HG02870 (cell line): ENCODE measurements around the gene NELL1.
"Not testable (repeated sequence)": the region's sequence is repeated elsewhere in the genome, so short reads cannot be mapped to it uniquely, and the experiment has no call there.

Experiments used
- ATAC-seq: cut with Tn5 transposase; IDR thresholded peaks from one replicate; pipeline ENCODE4 v1.9.1; 2021; ENCODE audit warnings: mild to moderate bottlenecking, moderate library complexity; ENCODE audit not compliant: unreplicated experiment

Gene NELL1

GRCh38 chr11:20762116-20762844, 92.9 kb downstream of the NELL1 start:
- no peak for ATAC-seq

DNA sequence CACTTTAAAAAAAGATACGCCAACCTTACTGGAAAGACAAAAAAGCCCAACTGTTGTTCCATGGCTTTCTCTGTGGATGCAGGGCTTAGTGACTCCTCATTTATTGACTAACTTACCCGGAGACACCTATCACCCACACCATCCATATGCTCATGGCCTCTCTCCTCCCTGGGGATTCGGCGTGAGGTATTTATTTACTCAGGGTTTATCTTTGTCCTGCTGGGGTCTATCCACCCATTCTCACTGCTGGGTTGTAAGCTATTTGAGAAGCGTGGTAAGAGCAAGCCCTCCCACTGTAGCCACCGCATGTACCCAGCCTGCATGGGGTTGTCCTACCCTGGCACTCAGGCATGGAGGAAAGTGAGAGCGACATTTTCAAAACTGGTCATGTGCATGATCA, 93.6 kb downstream of the NELL1 start:
- ATAC-seq = no peak

GRCh38 chr11:20770414-20770946, 101.1 kb downstream of the NELL1 start:
- no peak for ATAC-seq

DNA sequence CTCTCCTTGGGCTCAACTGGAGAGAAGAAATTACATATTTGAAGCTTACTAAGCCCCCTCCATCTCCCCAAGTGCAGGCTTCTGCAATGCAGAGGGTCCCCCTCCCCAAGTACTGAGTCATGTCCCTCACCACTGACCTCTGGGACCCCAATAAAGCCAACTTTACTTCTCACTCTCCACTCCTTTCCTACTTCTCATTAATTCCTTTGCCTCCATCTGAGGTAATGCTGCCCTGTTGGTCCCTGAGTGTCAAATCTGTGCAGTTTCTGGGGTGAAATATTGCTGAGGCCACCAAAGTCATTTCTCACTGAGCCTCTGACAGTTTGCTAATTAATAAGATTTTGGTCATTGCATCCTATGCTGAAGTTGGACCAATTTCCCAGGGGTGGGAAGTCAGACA, 101.6 kb downstream of the NELL1 start:
- ATAC-seq = no peak

- ATAC-seq = no peak
These were observed 102.3 kb downstream of the NELL1 start for GRCh38 chr11:20771681-20772080.

DNA sequence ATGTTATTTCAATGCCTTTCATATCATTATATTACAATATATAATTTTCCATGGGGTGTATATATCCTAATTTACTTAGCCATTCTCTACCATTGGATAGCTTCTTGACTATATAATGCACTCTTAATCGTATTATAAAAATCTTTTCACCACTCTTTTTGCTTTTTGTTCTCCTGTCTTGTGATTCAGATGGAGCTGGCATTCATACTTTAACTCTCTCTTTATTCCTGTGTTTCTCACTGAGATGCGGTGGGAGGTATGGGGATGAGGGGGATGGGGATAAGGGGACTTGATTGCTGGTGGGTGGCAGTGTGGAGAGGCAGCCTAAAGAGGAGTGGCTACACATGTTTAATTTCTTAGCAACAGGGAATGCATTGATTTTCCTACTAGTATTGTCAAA, 105.9 kb downstream of the NELL1 start:
- no peak for ATAC-seq

DNA sequence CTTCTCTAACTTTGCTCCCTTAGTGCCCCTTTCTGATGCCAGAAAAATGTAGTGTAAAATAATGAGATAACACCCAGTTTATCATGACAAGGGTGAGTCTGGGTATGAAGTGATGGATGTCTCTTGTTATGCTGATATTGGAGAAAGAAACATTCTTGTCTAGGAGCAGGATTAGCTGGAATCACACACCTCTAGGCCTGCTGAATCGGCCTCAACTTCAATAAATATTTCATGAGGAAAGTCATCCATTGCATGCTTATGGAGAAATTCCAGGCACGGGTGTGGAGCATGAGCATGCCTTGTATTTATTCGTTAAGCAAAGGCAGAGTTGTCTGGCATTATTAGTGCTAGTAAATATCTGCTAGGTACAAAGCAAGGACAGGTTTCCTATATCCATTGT, 113.4 kb downstream of the NELL1 start:
- no peak for ATAC-seq

GRCh38 chr11:20783220-20783619, 113.8 kb downstream of the NELL1 start:
- ATAC-seq = no peak

- no peak for ATAC-seq
These were observed 121.2 kb downstream of the NELL1 start for GRCh38 chr11:20790622-20791021.

GRCh38 chr11:20795005-20795404, 125.6 kb downstream of the NELL1 start:
- ATAC-seq = no peak

DNA sequence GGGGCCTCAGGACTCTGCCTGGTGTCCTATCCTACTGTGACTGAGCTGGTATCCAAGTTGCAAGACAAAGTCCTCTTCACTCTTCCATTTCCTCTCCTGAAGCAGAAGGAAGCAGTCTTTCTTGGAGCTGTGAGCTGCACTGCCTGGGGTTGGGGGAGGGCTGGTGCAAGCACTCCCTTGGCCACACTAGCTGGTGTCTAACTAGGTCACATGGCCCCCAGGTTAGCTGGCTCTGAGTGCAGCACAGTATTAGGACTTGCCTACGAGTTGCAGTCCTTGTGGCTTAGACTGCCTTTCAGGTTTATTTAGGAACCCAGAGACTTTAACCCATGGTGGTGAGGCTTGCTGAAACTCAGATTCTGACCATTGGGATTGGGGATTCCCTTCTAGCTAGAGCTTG, 138.9 kb downstream of the NELL1 start:
- ATAC-seq = no peak

DNA sequence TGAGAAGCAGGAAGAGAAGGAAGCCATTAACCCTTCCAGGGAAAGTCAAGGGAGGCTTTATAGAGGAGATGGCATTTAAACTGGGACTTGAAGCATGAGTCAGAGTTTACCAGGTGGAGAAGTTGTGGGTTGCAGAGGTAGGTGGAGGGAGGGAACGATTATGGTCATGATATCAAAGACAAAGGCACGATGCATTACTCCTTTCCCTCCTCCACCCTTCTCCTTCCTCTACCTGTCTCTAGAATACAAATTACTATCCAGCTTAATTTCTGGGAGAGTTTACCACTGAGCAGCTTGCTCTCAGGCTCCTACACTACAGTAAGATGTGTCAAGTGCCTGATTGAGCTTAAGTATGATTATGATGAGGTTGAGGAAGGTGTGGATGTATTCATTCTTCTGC, 151.7 kb downstream of the NELL1 start:
- no peak for ATAC-seq

DNA sequence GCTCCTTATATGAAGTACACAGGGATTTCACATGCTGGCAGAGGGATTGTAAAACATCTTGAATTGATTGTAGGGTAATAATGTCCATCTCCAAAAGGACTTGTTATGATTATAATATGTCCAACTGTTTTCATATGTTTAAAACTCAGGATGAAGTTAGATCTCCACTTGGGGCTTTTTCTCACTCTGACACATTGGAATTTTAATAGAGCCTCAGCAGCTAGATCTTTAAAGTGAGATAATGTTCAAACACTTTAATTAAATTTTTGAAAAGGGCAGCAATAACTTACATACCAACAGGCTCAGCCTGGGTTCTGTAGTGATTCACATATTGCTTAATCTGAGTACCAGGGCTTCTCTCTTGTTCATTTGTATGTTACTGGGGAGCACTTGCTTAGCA, 152.1 kb downstream of the NELL1 start:
- no peak for ATAC-seq

DNA sequence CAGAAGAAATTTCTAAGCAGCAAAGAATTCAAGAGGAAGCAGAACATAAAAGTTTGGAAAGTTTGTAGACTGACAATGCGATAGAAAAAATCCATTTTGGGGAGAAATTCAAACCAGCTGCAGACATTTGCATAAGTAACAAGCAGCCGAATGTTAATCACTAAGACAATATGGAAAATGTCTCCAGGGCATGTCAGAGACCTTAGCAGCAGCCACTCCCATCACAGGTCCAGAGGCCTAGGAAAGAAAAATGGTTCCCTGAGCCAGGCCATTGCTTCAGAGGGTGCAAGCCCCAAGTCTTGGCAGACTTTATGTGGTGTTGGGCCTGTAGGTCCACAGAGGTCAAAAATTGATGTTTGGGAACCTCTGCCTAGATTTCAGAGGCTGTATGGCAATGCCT, 155.4 kb downstream of the NELL1 start:
- ATAC-seq = no peak

GRCh38 chr11:20835561-20835960, 166.2 kb downstream of the NELL1 start:
- no peak for ATAC-seq

GRCh38 chr11:20839231-20839630, 169.8 kb downstream of the NELL1 start:
- no peak for ATAC-seq

DNA sequence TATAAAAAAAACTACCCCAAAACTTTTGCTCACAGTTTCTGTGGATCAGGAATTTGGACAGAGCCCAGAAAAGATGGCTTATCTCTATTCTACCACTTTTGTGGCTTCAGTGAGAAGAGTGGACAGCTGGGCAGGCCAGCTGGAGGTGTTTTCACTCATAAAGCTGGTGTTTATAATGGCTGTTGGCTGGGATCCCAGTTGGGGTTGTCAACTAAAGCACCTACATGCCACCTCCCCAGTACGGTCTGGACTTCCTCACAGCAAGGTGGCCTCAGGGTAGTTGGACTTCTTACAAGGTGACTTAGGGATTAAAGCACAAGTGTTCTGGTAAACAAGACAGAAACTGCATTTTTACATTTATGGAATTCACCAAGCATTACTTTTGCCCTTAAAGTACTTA, 171.0 kb downstream of the NELL1 start:
- ATAC-seq = no peak

DNA sequence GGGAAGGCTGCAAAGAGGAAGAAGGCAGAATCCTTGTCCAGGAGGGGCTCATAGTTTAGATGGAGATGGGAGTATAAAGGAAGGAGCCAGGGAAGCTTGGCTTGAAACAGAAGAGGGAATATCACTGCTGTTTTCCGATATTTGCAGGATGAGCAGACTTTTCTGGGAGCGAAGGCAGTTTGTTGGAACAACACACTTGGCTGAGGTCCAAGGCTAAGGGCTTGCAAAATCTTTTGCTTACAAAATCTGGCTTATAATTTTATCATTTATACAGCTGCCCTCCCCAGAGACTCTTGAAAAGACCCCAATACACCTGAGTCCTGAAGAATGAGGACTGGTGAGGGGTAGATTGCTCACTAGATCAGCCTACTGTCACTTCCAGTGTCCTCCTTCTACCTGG, 174.8 kb downstream of the NELL1 start:
- no peak for ATAC-seq

DNA sequence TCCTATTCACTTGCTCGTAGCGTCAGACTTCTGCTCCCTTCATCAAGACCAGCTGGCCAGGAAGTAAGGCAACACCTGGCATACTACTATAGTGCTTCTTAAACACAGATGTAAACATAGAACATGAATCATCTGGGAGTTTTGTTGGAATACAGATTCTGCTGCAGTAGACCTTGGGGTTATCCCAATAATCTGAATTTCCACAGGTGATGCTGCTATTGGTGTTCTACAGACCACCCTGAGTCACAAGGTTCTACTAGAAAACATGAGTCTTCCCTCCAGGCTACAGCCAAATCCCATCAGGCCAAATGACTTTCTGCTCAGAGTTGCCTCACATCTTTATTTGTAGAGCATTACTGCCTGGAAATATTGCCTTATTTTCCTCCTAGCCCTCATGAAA, 175.2 kb downstream of the NELL1 start:
- ATAC-seq = no peak

- no peak for ATAC-seq
These were observed 185.0 kb downstream of the NELL1 start for GRCh38 chr11:20854215-20854955.

GRCh38 chr11:20861322-20861721, 191.9 kb downstream of the NELL1 start:
- ATAC-seq = no peak

- ATAC-seq = not testable (repeated sequence)
These were observed 192.9 kb downstream of the NELL1 start for GRCh38 chr11:20862263-20862662.
